Body of pancreas (tissue), 4 donors: ENCODE data around the gene ACE. TPM values are rescaled to one million over a fixed set of nuclear protein-coding genes. Genes with fewer than 3 reads are reported as not detected.
A peak's percentile ranks its signal among the peaks of the same experiment; 100 is the strongest.

ENCODE experiments used
- ATAC-seq: fragments of 150-250 bp; one replicate; pipeline ENCODE4 v1.9.1; 2016
- DNase-seq, 4 donors: peaks; one replicate each; pipeline ENCODE4 v3.0.0-alpha.2; 2019
- H3K27ac ChIP-seq, 4 donors: fragments of 200-600 bp; sonication (generic); 1 replicate in 3 of 4; 2 replicates in 1 of 4; pipeline versions ENCODE4 v1.5.1 to v1.6.1; 2016 to 2019; ENCODE audit warnings: mild to moderate bottlenecking in 1 of 4, mixed read lengths in 1 of 4, moderate library complexity in 1 of 4
- H3K27me3 ChIP-seq, 2 donors: fragments of 200-600 bp; sonication (generic); one replicate each; pipeline ENCODE4 v1.6.0; 2016; ENCODE audit warnings: mild to moderate bottlenecking in 1 of 2
- H3K36me3 ChIP-seq, 2 donors: fragments of 200-600 bp; sonication (generic); replicated peaks in 1 of 2; 2 replicates each; pipeline ENCODE4 v1.5.1; 2016; ENCODE audit warnings: low read depth in 2 of 2; ENCODE audit not compliant: insufficient read depth in 1 of 2
- H3K4me1 ChIP-seq: fragments of 200-600 bp; sonication (generic); one replicate; pipeline ENCODE4 v1.6.0; 2016
- H3K4me3 ChIP-seq, 2 donors: fragments of 200-600 bp; sonication (generic); 1 replicate in 1 of 2; 2 replicates in 1 of 2; pipeline ENCODE4 v1.5.1; 2016 to 2019
- H3K9me3 ChIP-seq, 3 donors: fragments of 200-600 bp; sonication (generic); 1 replicate in 2 of 3; 2 replicates in 1 of 3; pipeline ENCODE4 v1.5.1; 2016
- CTCF ChIP-seq, 7 experiments: fragments of 450-650 bp in 4 of 7; fragments of 200-600 bp in 3 of 7; sonication (generic) in 3 of 7; IDR thresholded peaks; one replicate each; pipeline ENCODE4 v1.5.1; 2016 to 2019; ENCODE audit warnings: antibody characterized with exemption in 7 of 7
- POLR2A ChIP-seq, 3 donors: fragments of 450-650 bp; IDR thresholded peaks; one replicate each; pipeline ENCODE4 v1.6.1; 2016; ENCODE audit warnings: antibody characterized with exemption in 3 of 3, mild to moderate bottlenecking in 2 of 3
- WGBS, 2 donors: methylation state at CpG; one replicate each; pipeline ENCODE4 v1.1.5; 2017; 5-methylcytosine and 5-hydroxymethylcytosine counted together
- intact Hi-C: fragments of 100-400 bp; cut with DNase I; formaldehyde crosslinking; loops from one replicate; pipeline ENCODE4 v1.15.1; 2023
- total RNA-seq, 2 donors: library from RNA; depleted of rRNA; stranded (reverse); fragments of >200 nt; gene quantifications; one replicate each; pipeline ENCODE4 v1.1.0, GENCODE V29; 2016

Gene ACE
- 1 to 10 TPM; 5.3 to 6.2 TPM for total RNA-seq

GRCh38 chr17:63476854-63477479, at the start of gene ACE:
Gene ACE, plus strand, starts transcription at chr17:63477061. Its CDS starts 34 bp downstream, at chr17:63477095.
- WGBS, 2 donors: 0% methylated on average over 43 of the region's 78 CpGs; no CpG with 5 or more reads in 1 of the 2 donors
- TF ChIP-seq POLR2A (IDR thresholded peaks at IDR 0.05) (no peak), CTCF (IDR thresholded peaks at IDR 0.05) (peak in 1 of 7 experiments; percentile 8)
- intact Hi-C loops: loop anchor here (5.0 kb wide), 1 partner anchor 40 kb away; no protein-coding TSS in a partner anchor
- Histone ChIP-seq H3K27me3 (no peaks in the 10 kb centered on the region), H3K27ac (peak within 1 kb of the TSS; percentile 36 to 88 (median 59)), H3K36me3 (no peaks in the 10 kb centered on the region), H3K4me3 (no peak within 1 kb of the TSS), H3K9me3 (no peaks in the 10 kb centered on the region), H3K4me1 (peaks cover 53% of the 10 kb centered on the region)
- ATAC-seq (peak; percentile 36), DNase-seq (peak; percentile 41 to 65 (median 52))

GRCh38 chr17:63429766-63430165, 47.1 kb upstream of the ACE start:
- WGBS, 2 donors: 85 to 92% methylated on average over 7 of the region's 7 CpGs
- H3K4me1 ChIP-seq: peaks cover 35% of the 10 kb centered on the region

GRCh38 chr17:63430223-63430622, 46.6 kb upstream of the ACE start:
- H3K9me3 ChIP-seq: no peaks in the 10 kb centered on the region
- H3K4me1 ChIP-seq: peaks cover 39% of the 10 kb centered on the region
- H3K4me3 ChIP-seq: no peak overlapping the region
- no peak overlapping the region for H3K27ac ChIP-seq
- WGBS, 2 donors: 79 to 85% methylated on average over 11 of the region's 11 CpGs
- no peaks in the 10 kb centered on the region for H3K27me3 ChIP-seq
- DNase-seq: no peak
- no peak for ATAC-seq
- TF ChIP-seq CTCF (IDR thresholded peaks at IDR 0.05) (no peak), POLR2A (IDR thresholded peaks at IDR 0.05) (no peak)
- no peaks in the 10 kb centered on the region for H3K36me3 ChIP-seq
- intact Hi-C loops: loop anchor here (5.0 kb wide), 1 partner anchor 177 kb away; no protein-coding TSS in a partner anchor

More at GRCh38 chr17:63429766-63430165, 47.1 kb upstream of the ACE start:
- no peaks in the 10 kb centered on the region for H3K36me3 ChIP-seq
- H3K4me3 ChIP-seq: no peak overlapping the region
- H3K27me3 ChIP-seq: no peaks in the 10 kb centered on the region
- intact Hi-C loops: loop anchor here (5.0 kb wide), 1 partner anchor 178 kb away; no protein-coding TSS in a partner anchor
- ATAC-seq (no peak), DNase-seq (no peak)
- no peaks in the 10 kb centered on the region for H3K9me3 ChIP-seq
- H3K27ac ChIP-seq: no peak overlapping the region
- no peak for TF ChIP-seq POLR2A (IDR thresholded peaks at IDR 0.05)
- no peak for TF ChIP-seq CTCF (IDR thresholded peaks at IDR 0.05)

- intact Hi-C loops: loop anchor here (5.0 kb wide), 1 partner anchor 176 kb away; no protein-coding TSS in a partner anchor
- Histone ChIP-seq H3K27ac (peak overlapping the region; percentile 69 to 87 (median 76)), H3K4me3 (no peak overlapping the region), H3K9me3 (no peaks in the 10 kb centered on the region), H3K36me3 (no peaks in the 10 kb centered on the region), H3K27me3 (no peaks in the 10 kb centered on the region), H3K4me1 (peaks cover 50% of the 10 kb centered on the region)
- WGBS, 2 donors: 66 to 72% methylated on average over 7 of the region's 7 CpGs
- DNase-seq: no peak
- ATAC-seq: no peak
- no peak for TF ChIP-seq POLR2A (IDR thresholded peaks at IDR 0.05)
- no peak for TF ChIP-seq CTCF (IDR thresholded peaks at IDR 0.05)
Observed at GRCh38 chr17:63431618-63431938, 45.3 kb upstream of the ACE start.
